Testis (tissue), 2 donors: ENCODE measurements around the gene SP4.

Experiments used
- CTCF ChIP-seq, 3 experiments: fragments of 450-650 bp in 2 of 3; fragments of 200-600 bp in 1 of 3; sonication (generic) in 1 of 3; IDR thresholded peaks; one replicate each; pipeline ENCODE4 v1.5.1; 2016 to 2019; ENCODE audit warnings: antibody characterized with exemption in 3 of 3, mild to moderate bottlenecking in 2 of 3, moderate library complexity in 1 of 3
- POLR2A ChIP-seq: fragments of 450-650 bp; IDR thresholded peaks from one replicate; pipeline ENCODE4 v1.6.1; 2017; ENCODE audit warnings: antibody characterized with exemption, mild to moderate bottlenecking, moderate library complexity

- no peak for TF ChIP-seq CTCF (IDR thresholded peaks at IDR 0.05)
- TF ChIP-seq POLR2A = no peak
Observed at GRCh38 chr7:21486511-21486910, 58.6 kb downstream of the SP4 start.
